MM.1S (cell line): ENCODE results near the gene UTP11.

Experiments
- DNase-seq: peaks from one replicate; pipeline ENCODE4 v3.0.0-alpha.2; 2015
- H2AFZ ChIP-seq: fragments of 300-600 bp; sonication (generic); 2 replicates; pipeline ENCODE4 v1.6.0; 2016; ENCODE audit warnings: antibody characterized with exemption, low read length
- H3F3A ChIP-seq: fragments of 300-600 bp; sonication (generic); 2 replicates; pipeline ENCODE4 v1.6.1; 2016; ENCODE audit warnings: mild to moderate bottlenecking, antibody characterized with exemption, low read length, moderate library complexity, mixed read lengths; ENCODE audit not compliant: insufficient read depth
- H3K27ac ChIP-seq: fragments of 300-600 bp; sonication (generic); 2 replicates; pipeline ENCODE4 v1.5.1; 2016; ENCODE audit warnings: mild to moderate bottlenecking, low read length
- H3K27me3 ChIP-seq: fragments of 300-600 bp; sonication (generic); replicated peaks from 2 replicates; pipeline ENCODE4 v1.6.0; 2016; ENCODE audit warnings: low read length; ENCODE audit not compliant: insufficient read depth
- H3K36me3 ChIP-seq: fragments of 300-600 bp; sonication (generic); replicated peaks from 2 replicates; pipeline ENCODE4 v1.6.1; 2016; ENCODE audit warnings: mild to moderate bottlenecking, low read length, mixed read lengths; ENCODE audit not compliant: insufficient read depth
- H3K4me1 ChIP-seq: fragments of 300-600 bp; sonication (generic); 2 replicates; pipeline ENCODE4 v1.6.1; 2016; ENCODE audit warnings: low read length, mixed read lengths
- H3K4me2 ChIP-seq: fragments of 300-600 bp; sonication (generic); 2 replicates; pipeline ENCODE4 v1.6.0; 2016; ENCODE audit warnings: low read depth, low read length
- H3K4me3 ChIP-seq: fragments of 300-600 bp; sonication (generic); 2 replicates; pipeline ENCODE4 v1.5.1; 2016; ENCODE audit warnings: low read length, mixed read lengths
- H3K79me2 ChIP-seq: fragments of 300-600 bp; sonication (generic); 2 replicates; pipeline ENCODE4 v1.6.1; 2016; ENCODE audit warnings: mixed run types, low read length, mixed read lengths
- H3K9ac ChIP-seq: fragments of 300-600 bp; sonication (generic); 2 replicates; pipeline ENCODE4 v1.6.1; 2016; ENCODE audit warnings: low read length, mixed read lengths
- H3K9me2 ChIP-seq: fragments of 300-600 bp; sonication (generic); replicated peaks from 2 replicates; pipeline ENCODE4 v1.6.1; 2016; ENCODE audit warnings: mild to moderate bottlenecking, low read length, mixed read lengths; ENCODE audit not compliant: insufficient read depth
- H3K9me3 ChIP-seq: fragments of 300-600 bp; sonication (generic); replicated peaks from 2 replicates; pipeline ENCODE4 v1.6.1; 2016; ENCODE audit warnings: mild to moderate bottlenecking, low read length, mixed read lengths; ENCODE audit not compliant: insufficient read depth
- H4K20me1 ChIP-seq: fragments of 300-600 bp; sonication (generic); 2 replicates; pipeline ENCODE4 v1.6.1; 2016; ENCODE audit warnings: mild to moderate bottlenecking, low read length, moderate library complexity, mixed read lengths; ENCODE audit not compliant: insufficient read depth
- CTCF ChIP-seq: fragments of 300-600 bp; sonication (generic); IDR thresholded peaks from 2 replicates; pipeline ENCODE4 v1.5.1; 2016; ENCODE audit warnings: antibody characterized with exemption, low read length, mixed read lengths
- EZH2 ChIP-seq: fragments of 300-600 bp; sonication (generic); optimal IDR thresholded peaks from 2 replicates; pipeline ENCODE3; 2017; ENCODE audit warnings: low read depth, mild to moderate bottlenecking, antibody characterized with exemption, low read length, mixed read lengths
- EZH2phosphoT487 ChIP-seq: fragments of 300-600 bp; sonication (generic); IDR thresholded peaks from 2 replicates; pipeline ENCODE4 v1.6.1; 2018; ENCODE audit warnings: antibody characterized with exemption, low read length

The UTP11 gene

GRCh38 chr1:38063616-38064015, 51.1 kb downstream of the UTP11 start:
- no peak overlapping the region for H3K4me3 ChIP-seq
- TF ChIP-seq CTCF (no peak), EZH2 (no peak), EZH2phosphoT487 (no peak)
- H3K9ac ChIP-seq = no peak overlapping the region

GRCh38 chr1:38064197-38064903, 51.8 kb downstream of the UTP11 start:
- H4K20me1 ChIP-seq = no peaks in the 10 kb centered on the region

More at GRCh38 chr1:38063616-38064015, 51.1 kb downstream of the UTP11 start:
- H4K20me1 ChIP-seq = no peaks in the 10 kb centered on the region
- H3F3A ChIP-seq = no peaks in the 10 kb centered on the region
- DNase-seq = no peak
- no peaks in the 10 kb centered on the region for H3K36me3 ChIP-seq
- H3K27me3 ChIP-seq = no peaks in the 10 kb centered on the region
- no peaks in the 10 kb centered on the region for H3K79me2 ChIP-seq
- no peak overlapping the region for H3K27ac ChIP-seq
- H3K4me1 ChIP-seq = no peaks in the 10 kb centered on the region
- no peaks in the 10 kb centered on the region for H3K9me2 ChIP-seq
- no peak overlapping the region for H2AFZ ChIP-seq
- H3K4me2 ChIP-seq = no peak overlapping the region
- no peaks in the 10 kb centered on the region for H3K9me3 ChIP-seq

GRCh38 chr1:38068220-38068979, 55.9 kb downstream of the UTP11 start:
- H3K9ac ChIP-seq = no peak overlapping the region
- no peaks in the 10 kb centered on the region for H3F3A ChIP-seq
- DNase-seq = no peak
- no peaks in the 10 kb centered on the region for H3K4me1 ChIP-seq
- no peaks in the 10 kb centered on the region for H3K27me3 ChIP-seq
- H3K4me3 ChIP-seq = no peak overlapping the region
- TF ChIP-seq EZH2phosphoT487 (no peak), CTCF (no peak), EZH2 (no peak)
- H3K9me2 ChIP-seq = no peaks in the 10 kb centered on the region
- no peaks in the 10 kb centered on the region for H3K36me3 ChIP-seq
- no peaks in the 10 kb centered on the region for H3K79me2 ChIP-seq
- no peak overlapping the region for H3K4me2 ChIP-seq
- no peaks in the 10 kb centered on the region for H4K20me1 ChIP-seq
- no peaks in the 10 kb centered on the region for H3K9me3 ChIP-seq
- H2AFZ ChIP-seq = no peak overlapping the region
- no peak overlapping the region for H3K27ac ChIP-seq

More at GRCh38 chr1:38064197-38064903, 51.8 kb downstream of the UTP11 start:
- Histone ChIP-seq H3K9ac (no peak overlapping the region), H3F3A (no peaks in the 10 kb centered on the region), H3K9me3 (no peaks in the 10 kb centered on the region), H3K27me3 (no peaks in the 10 kb centered on the region), H3K36me3 (no peaks in the 10 kb centered on the region), H3K4me3 (no peak overlapping the region), H3K4me2 (no peak overlapping the region), H2AFZ (no peak overlapping the region), H3K27ac (no peak overlapping the region), H3K9me2 (no peaks in the 10 kb centered on the region), H3K4me1 (no peaks in the 10 kb centered on the region), H3K79me2 (no peaks in the 10 kb centered on the region)
- TF ChIP-seq EZH2 = no peak
- TF ChIP-seq EZH2phosphoT487 = no peak
- no peak for TF ChIP-seq CTCF
- no peak for DNase-seq
